ENCODE data around the gene SLC37A1. TPM values are rescaled to one million over a fixed set of nuclear protein-coding genes. Genes with fewer than 3 reads are reported as not detected.

The SLC37A1 gene
- total and polyA plus RNA-seq, 9 of the 15 experiments (the other 6 are each of a cell fraction or from before 2014, with no cell fraction given), result 0.06 to 3.4 (median 0.40) TPM

- ChIA-PET POLR2A (interaction anchor here (1.0 kb wide), 1 partner anchor 12 kb away, joined by 4 read pairs; no protein-coding TSS in a partner anchor), CTCF (ENCODE audit: low intra/inter-chr PET ratio) (no interaction called here)
- Histone ChIP-seq H3K4me3 (no peak overlapping the region), H2AFZ (ENCODE audit: low read depth, low read length) (peak overlapping the region; percentile 54; the same call in 1 of the 2 replicates), H3K79me2 (ENCODE audit: control insufficient read depth, insufficient read depth, low read length) (no peaks in the 10 kb centered on the region), H3K9ac (ENCODE audit: insufficient read depth in 1 of 2, low read depth in 2 of 2, low read length in 2 of 2) (no peak overlapping the region), H3K9me1 (ENCODE audit: control insufficient read depth, insufficient read depth, low read length) (no peaks in the 10 kb centered on the region), H3K36me3 (ENCODE audit: control insufficient read depth, insufficient read depth, low read length) (no peaks in the 10 kb centered on the region), H3K9me3 (replicated peaks; ENCODE audit: control insufficient read depth, insufficient read depth, low read depth, low read length) (no peaks in the 10 kb centered on the region), H3K4me1 (replicated peaks in 1 of 2; ENCODE audit: control insufficient read depth in 2 of 2, insufficient read depth in 2 of 2, low read length in 2 of 2) (peaks cover 0 to 23% of the 10 kb centered on the region in 2 experiments; a peak in 3 of 5 replicates), H3K27me3 (ENCODE audit: control insufficient read depth in 2 of 2, insufficient read depth in 2 of 2, low read length in 2 of 2) (peaks cover 24 to 82% of the 10 kb centered on the region in 2 experiments), H3K4me2 (ENCODE audit: insufficient read depth, low read length) (no peak overlapping the region), H3K27ac (ENCODE audit: extremely low read depth, low read depth, low read length) (no peak overlapping the region), H4K20me1 (replicated peaks; ENCODE audit: control insufficient read depth, insufficient read depth, low read length) (no peaks in the 10 kb centered on the region)
- WGBS (ENCODE audit: insufficient coverage, low coverage, missing lambda C conversion rate), result 22% methylated on average over 9 of the region's 9 CpGs
- no TSS peak for BruUV-seq (replicated peaks)
- no peak for FAIRE-seq
- ATAC-seq, result no peak
- in situ Hi-C loops (cut with MboI) (no loop called here), intact Hi-C loops (cut with micrococcal nuclease) (loop anchor here (10.0 kb wide), 1 partner anchor 46 kb away; no protein-coding TSS in a partner anchor)
- DNase-seq (ENCODE audit: extremely low read depth in 1 of 4, low spot score in 3 of 4), result no peak
- no peak for TF ChIP-seq ZC3H4 (CRISPR knock-in tag; IDR thresholded peaks at IDR 0.05; ENCODE audit: borderline replicate concordance)
- TF ChIP-seq DDX20 (tag; IDR thresholded peaks at IDR 0.05; ENCODE audit: low read depth), result no peak
- TF ChIP-seq POLR2G (IDR thresholded peaks at IDR 0.05; ENCODE audit: low read depth, low read length), result no peak
- no peak for TF ChIP-seq ZNF668 (CRISPR knock-in tag; IDR thresholded peaks at IDR 0.05)
- TF ChIP-seq HDAC1 (IDR thresholded peaks at IDR 0.05), result no peak
- no peak for TF ChIP-seq ZBTB43 (CRISPR knock-in tag; IDR thresholded peaks at IDR 0.05)
- TF ChIP-seq ZNF184 (CRISPR knock-in tag; IDR thresholded peaks at IDR 0.05), result no peak
- no peak for TF ChIP-seq NEUROD1 (IDR thresholded peaks at IDR 0.05; ENCODE audit: borderline replicate concordance, low read depth, low read length, partially characterized antibody)
- no peak for TF ChIP-seq ZNF407 (IDR thresholded peaks at IDR 0.05; ENCODE audit: low read depth)
- no peak for TF ChIP-seq NBN (IDR thresholded peaks at IDR 0.05; ENCODE audit: low read depth)
- TF ChIP-seq TAL1 (IDR thresholded peaks at IDR 0.05), result no peak
- no peak for TF ChIP-seq ILK (tag; IDR thresholded peaks at IDR 0.05; ENCODE audit: borderline replicate concordance, low read depth)
These were observed 56.7 kb downstream of the SLC37A1 start for GRCh38 chr21:42570362-42570761.

Measured in K562 (cell line).